HG02588 (cell line): ENCODE results near the gene ISM2.

Source experiments
- ATAC-seq: cut with Tn5 transposase; IDR thresholded peaks from one replicate; pipeline ENCODE4 v1.9.1; 2021; ENCODE audit warnings: mild to moderate bottlenecking, moderate library complexity; ENCODE audit not compliant: unreplicated experiment

Gene ISM2

DNA sequence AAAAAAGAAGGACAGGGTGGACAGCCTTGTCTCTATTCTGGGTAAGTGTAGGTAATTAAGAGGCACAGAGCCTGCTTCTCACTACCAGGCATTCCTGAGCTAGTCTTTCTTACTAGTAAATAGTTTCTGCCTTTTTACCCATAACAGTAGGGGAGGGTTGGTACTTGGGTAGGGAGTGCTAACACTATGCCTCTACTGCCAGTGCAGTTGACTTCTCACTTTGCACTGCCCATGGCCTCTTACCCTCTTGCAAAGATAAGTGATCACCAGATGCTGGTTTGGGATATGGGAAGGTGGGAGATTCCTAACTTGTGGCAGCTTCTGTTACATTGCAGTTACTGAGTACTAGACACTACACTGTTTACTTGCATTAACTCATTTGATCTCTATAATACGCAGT lies 29.1 kb downstream of the ISM2 start:
- ATAC-seq: no peak

- no peak for ATAC-seq
These were observed 29.5 kb downstream of the ISM2 start for GRCh38 chr14:77469067-77469505.

- no peak for ATAC-seq
These were observed 30.8 kb downstream of the ISM2 start for GRCh38 chr14:77467801-77468200.

GRCh38 chr14:77459072-77459723 lies 39.4 kb downstream of the ISM2 start:
- ATAC-seq: no peak

DNA sequence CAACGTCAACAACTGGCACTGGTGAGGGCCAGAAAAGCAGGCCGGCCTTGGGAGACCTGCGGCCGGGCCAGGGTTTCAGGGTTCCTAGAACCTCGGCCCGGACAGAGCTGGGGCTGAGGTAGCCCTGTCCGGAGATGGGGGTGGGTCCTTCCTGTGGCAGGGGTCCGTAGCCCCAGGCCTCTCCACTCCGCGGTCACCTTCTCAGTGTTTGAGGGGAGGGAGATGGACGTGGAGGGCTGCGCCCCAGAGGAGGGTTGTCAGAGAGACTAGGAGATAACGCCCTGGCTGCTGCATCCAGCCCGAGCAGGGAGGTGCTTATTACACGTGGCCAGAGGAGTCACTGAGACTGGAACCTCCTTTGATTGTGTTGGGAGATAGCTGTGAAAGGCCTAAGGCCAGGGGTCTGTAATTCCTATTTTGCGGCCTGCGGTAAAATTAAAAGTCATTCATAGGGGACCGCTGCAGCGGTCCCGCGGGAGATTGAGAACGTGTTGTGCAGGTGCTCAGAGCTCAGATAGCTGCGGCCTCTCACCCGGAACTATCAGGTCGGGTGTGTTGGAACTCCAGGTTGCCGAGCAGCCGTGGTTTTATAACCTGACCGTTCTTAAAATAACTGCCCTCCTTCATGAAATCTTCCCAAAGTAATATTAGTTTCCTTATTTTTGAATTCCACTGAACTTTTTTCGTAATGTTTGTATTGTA lies 40.2 kb downstream of the ISM2 start:
- peak; percentile 15 for ATAC-seq

- peak; percentile 90 for ATAC-seq
These were observed 40.9 kb downstream of the ISM2 start, which contains the start of the genes AHSA1 and VIPAS39 for GRCh38 chr14:77457522-77458248. AHSA1 (plus strand) TSS chr14:77458093; CDS start chr14:77458190, 97 bp downstream. VIPAS39 (minus strand) TSS chr14:77457601; CDS start chr14:77454102, 3,499 bp downstream.

DNA sequence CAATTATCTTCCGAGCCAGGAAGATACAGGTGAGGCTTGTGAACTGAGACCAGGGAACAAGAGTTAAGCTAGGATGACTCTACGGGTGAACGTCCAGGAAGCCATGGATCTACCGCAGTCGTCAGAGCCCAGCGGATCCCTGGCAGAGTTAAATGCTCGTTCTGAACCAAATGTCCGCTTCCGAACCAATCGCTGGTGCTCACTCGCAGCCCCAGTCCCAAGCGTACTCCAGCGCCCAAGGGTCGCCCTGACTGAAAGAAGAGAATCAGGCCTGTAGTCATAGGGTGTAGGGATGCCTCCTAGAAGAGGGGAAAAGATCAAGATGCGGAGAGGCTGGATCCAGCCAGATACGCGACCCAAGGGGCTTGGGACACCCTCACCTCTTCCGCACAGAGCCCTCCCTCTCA lies 41.5 kb downstream of the ISM2 start:
- peak; percentile 13 for ATAC-seq

DNA sequence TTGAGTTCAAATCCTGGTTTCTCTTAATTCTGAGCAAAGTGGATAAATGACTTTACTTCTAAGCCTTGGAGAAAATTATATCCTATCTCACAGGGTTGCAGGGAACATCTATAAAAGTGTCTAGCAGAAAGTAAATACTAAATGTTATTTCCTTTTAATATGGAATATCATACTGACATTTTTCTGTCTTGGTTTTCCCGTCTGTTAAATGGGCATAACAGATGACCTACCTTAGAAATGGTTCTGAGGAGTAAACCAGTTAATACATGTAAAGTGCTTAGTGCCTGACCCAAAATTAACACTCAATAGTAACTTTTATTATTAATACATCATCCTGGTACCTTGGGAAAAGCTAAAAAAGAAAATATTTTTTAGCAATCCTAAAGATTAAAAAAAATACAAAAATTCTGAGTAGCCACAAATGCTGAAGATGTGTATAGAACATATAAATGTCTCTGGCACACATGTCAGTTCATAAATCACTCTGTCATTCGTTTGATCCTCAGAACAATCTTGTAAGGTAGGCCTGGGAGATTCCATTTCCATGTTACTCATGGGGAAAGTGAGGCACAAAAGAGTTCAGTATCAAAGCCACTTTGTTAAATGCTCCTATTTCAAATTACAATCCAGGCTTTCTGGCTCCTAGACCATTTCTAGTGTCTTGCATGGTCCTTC lies 42.5 kb downstream of the ISM2 start:
- no peak for ATAC-seq

DNA sequence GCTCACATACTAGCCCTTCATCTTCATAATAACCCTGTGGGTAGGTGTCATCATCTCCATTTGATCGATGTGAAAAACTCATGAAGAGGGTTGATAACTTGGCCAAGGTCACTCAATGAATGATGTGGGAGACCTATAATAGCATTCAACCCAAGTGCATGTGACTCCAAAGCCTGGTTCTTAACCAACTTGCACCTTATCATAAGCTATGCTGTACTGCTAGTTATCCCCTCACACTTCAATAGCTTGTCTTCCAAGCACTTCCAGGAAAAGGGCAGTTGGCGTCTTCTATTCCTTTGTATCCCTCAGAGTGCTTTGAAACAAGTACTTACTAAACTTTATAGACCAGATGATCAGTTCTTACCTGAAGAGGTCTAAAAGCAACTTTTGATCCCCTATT lies 56.4 kb downstream of the ISM2 start:
- ATAC-seq: no peak

GRCh38 chr14:77439861-77440260 lies 58.8 kb downstream of the ISM2 start:
- no peak for ATAC-seq

GRCh38 chr14:77438596-77438995 lies 60.0 kb downstream of the ISM2 start:
- no peak for ATAC-seq

DNA sequence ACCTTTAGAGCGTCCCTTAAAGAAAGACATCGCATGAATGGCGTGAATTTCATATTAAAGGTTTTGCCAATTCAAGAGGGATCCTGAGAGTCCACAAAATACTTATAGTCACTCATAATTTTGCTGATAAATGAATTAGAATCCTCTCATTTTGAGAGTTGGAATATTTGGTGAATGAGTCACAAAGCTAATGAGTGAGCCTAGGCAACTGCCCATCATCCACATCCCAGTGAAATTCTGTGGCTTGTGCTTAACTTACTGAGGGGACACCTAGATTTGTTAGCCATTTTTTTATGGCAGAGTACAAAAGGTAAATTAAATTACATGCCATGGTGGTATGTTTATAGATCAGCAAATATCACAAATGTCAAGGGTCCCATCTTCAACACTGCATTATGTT lies 62.6 kb downstream of the ISM2 start:
- ATAC-seq: no peak

- no peak for ATAC-seq
These were observed 72.2 kb downstream of the ISM2 start for GRCh38 chr14:77426396-77426795.

DNA sequence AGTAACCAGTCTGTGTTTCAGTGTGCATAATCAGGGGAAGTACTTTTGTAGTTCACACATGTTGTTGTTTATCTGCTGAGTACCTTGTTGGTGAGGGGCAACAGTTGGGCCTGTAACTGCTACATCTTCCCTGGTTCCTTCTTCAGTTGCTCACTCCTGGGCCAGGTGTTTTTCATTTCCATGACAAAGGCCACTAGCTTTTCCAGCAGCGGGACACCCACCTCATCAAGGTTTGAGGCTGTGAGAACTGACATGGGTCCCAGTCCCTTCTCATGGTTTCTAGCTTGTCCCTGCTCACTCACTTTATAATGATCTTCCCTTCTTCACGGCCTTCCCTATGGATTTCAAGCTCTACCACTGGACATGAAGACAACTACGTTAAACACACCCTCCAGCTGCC lies 73.8 kb downstream of the ISM2 start:
- no peak for ATAC-seq
